GM23248 (cell line): Measurements from ENCODE around the gene CMSS1. TPM values are rescaled to one million over a fixed set of nuclear protein-coding genes. Genes with fewer than 3 reads are reported as not detected.

Experiments
- DNase-seq: peaks from one replicate; pipeline ENCODE4 v3.0.0-alpha.2; 2015
- H2AFZ ChIP-seq: fragments of 200-600 bp; sonication (generic); 2 replicates; pipeline ENCODE4 v1.6.1; 2016; ENCODE audit warnings: antibody characterized with exemption
- H3F3A ChIP-seq: fragments of 200-600 bp; sonication (generic); 2 replicates; pipeline ENCODE4 v1.6.1; 2016; ENCODE audit warnings: mild to moderate bottlenecking, antibody characterized with exemption, mixed run types; ENCODE audit not compliant: insufficient read depth
- H3K27ac ChIP-seq: fragments of 200-600 bp; sonication (generic); 2 replicates; pipeline ENCODE4 v1.5.1; 2016; ENCODE audit warnings: mild to moderate bottlenecking
- H3K27me3 ChIP-seq: fragments of 200-600 bp; sonication (generic); replicated peaks from 2 replicates; pipeline ENCODE4 v1.6.1; 2016; ENCODE audit warnings: mild to moderate bottlenecking; ENCODE audit not compliant: insufficient read depth
- H3K36me3 ChIP-seq: fragments of 200-600 bp; sonication (generic); 2 replicates; pipeline ENCODE4 v1.6.1; 2016; ENCODE audit warnings: low read depth, mild to moderate bottlenecking
- H3K4me1 ChIP-seq: fragments of 200-600 bp; sonication (generic); 2 replicates; pipeline ENCODE4 v1.6.1; 2016; ENCODE audit warnings: mild to moderate bottlenecking; ENCODE audit not compliant: insufficient read depth
- H3K4me2 ChIP-seq: fragments of 200-600 bp; sonication (generic); one replicate; pipeline ENCODE4 v1.6.1; 2016; ENCODE audit warnings: mild to moderate bottlenecking; ENCODE audit not compliant: unreplicated experiment
- H3K4me3 ChIP-seq: fragments of 200-600 bp; sonication (generic); 2 replicates; pipeline ENCODE4 v1.5.1; 2016; ENCODE audit warnings: mild to moderate bottlenecking
- H3K79me2 ChIP-seq: fragments of 200-600 bp; sonication (generic); 2 replicates; pipeline ENCODE4 v1.6.1; 2016; ENCODE audit warnings: mild to moderate bottlenecking; ENCODE audit not compliant: insufficient read depth
- H3K9ac ChIP-seq: fragments of 200-600 bp; sonication (generic); 2 replicates; pipeline ENCODE4 v1.6.1; 2016; ENCODE audit warnings: mild to moderate bottlenecking
- H3K9me2 ChIP-seq: fragments of 200-600 bp; sonication (generic); 2 replicates; pipeline ENCODE4 v1.6.1; 2016; ENCODE audit warnings: mixed run types, mild to moderate bottlenecking, moderate library complexity; ENCODE audit not compliant: insufficient read depth
- H3K9me3 ChIP-seq: fragments of 200-600 bp; sonication (generic); one replicate; pipeline ENCODE4 v1.6.1; 2017; ENCODE audit warnings: low read depth
- H4K20me1 ChIP-seq: fragments of 200-600 bp; sonication (generic); 2 replicates; pipeline ENCODE4 v1.6.0; 2016; ENCODE audit not compliant: insufficient read depth
- EZH2 ChIP-seq: fragments of 200-600 bp; sonication (generic); IDR thresholded peaks from 2 replicates; pipeline ENCODE4 v1.6.1; 2018; ENCODE audit warnings: antibody characterized with exemption, mild to moderate bottlenecking; ENCODE audit not compliant: insufficient read depth, poor library complexity, severe bottlenecking
- EZH2phosphoT487 ChIP-seq: fragments of 200-600 bp; sonication (generic); IDR thresholded peaks from 2 replicates; pipeline ENCODE4 v1.6.1; 2018; ENCODE audit warnings: antibody characterized with exemption, moderate library complexity, mild to moderate bottlenecking, low read depth; ENCODE audit not compliant: insufficient read depth
- WGBS, 2 experiments: methylation state at CpG; one replicate each; pipeline ENCODE4 v1.1.6; 2015 to 2017; ENCODE audit warnings: low lambda C conversion rate in 2 of 2, low coverage in 1 of 2; ENCODE audit errors: missing lambda C conversion rate in 2 of 2; 5-methylcytosine and 5-hydroxymethylcytosine counted together
- in situ Hi-C: fragments of 300-500 bp; cut with MboI; formaldehyde crosslinking; loops from 2 replicates; pipeline ENCODE4 v1.15.0; 2020
- polyA plus RNA-seq: library from polyadenylated mRNA; unstranded; fragments of >200 nt; fragmentation: Nextera tagmentation; extraction: Ambion mirVana; gene quantifications from 2 replicates; pipeline ENCODE4 v1.2.1, GENCODE V29; 2016
- total RNA-seq: library from RNA; depleted of rRNA; stranded (reverse); fragments of >200 nt; shearing (Covaris generic); gene quantifications from 2 replicates; pipeline ENCODE4 v1.2.3, GENCODE V29; 2014

Gene CMSS1
- total and polyA plus RNA-seq, 2 experiments from 2014 or later = 17.2 to 26.6 TPM

DNA sequence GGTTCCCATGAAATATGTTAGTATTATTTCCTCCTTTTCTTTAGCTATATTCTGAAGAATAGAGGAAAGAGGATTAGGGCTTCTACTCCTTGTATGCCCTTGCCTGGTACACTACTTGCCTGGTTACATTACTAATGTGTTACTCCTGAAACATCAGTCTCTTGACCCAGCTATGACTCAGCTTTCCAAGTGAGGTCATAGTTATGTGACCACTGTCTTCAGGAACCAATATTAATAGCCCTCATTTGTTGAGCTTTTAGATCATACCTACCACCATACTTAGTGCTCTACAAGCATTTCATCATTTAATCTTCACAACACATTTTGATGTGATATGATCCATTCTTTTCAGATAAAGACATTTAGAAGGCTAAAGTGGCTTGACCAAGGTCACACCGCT is 60.3 kb downstream of the CMSS1 start:
- peak overlapping the region; percentile 91 for H3K27ac ChIP-seq
- H3K9me2 ChIP-seq = peaks cover 3% of the 10 kb centered on the region; the same call in 1 of the 2 replicates

DNA sequence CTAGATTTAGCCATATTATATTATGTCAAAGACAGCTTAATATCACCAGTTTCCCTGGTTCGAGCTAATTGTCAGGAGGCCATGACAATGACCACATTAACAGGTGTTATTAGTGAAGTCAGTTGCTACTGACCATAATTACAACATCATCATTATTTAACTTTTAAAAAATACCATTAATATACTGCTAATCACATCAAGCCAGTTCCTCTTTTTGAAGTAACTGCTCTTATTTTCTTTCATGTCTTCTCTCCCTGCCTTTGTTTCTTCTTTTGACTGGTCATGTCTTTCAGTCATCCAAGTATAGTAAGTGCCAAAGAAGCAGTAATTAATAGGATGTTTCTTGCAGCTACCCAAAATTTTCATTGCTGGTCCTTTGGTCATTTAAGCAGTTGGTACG is 61.6 kb downstream of the CMSS1 start:
- Histone ChIP-seq H3K9me3 (no peaks in the 10 kb centered on the region), H3K4me2 (no peak overlapping the region), H3K36me3 (peaks cover 2% of the 10 kb centered on the region; the same call in 1 of the 2 replicates), H3K27me3 (no peaks in the 10 kb centered on the region), H3K4me1 (peaks cover 19% of the 10 kb centered on the region), H3K4me3 (no peak overlapping the region), H3K27ac (no peak overlapping the region), H3F3A (peaks cover 38% of the 10 kb centered on the region; the same call in 1 of the 2 replicates), H3K9me2 (peaks cover 3% of the 10 kb centered on the region; the same call in 1 of the 2 replicates), H4K20me1 (no peaks in the 10 kb centered on the region), H3K9ac (no peak overlapping the region), H3K79me2 (peaks cover 36% of the 10 kb centered on the region), H2AFZ (no peak overlapping the region)
- TF ChIP-seq EZH2 = no peak
- TF ChIP-seq EZH2phosphoT487 = no peak
- DNase-seq = no peak
- 96 to 99% methylated on average over 2 of the region's 2 CpGs for WGBS, 2 experiments
- in situ Hi-C loops = no loop called here

More for the DNA sequence above, 60.3 kb downstream of the CMSS1 start:
- TF ChIP-seq EZH2phosphoT487 (no peak), EZH2 (no peak)
- WGBS, 2 experiments = 97 to 100% methylated on average over 1 of the region's 1 CpG
- in situ Hi-C loops = no loop called here
- Histone ChIP-seq H3K4me2 (peak overlapping the region; percentile 97), H3K9ac (peak overlapping the region; percentile 98), H2AFZ (no peak overlapping the region), H3K36me3 (peaks cover 10% of the 10 kb centered on the region), H3K79me2 (peaks cover 48% of the 10 kb centered on the region), H3K4me3 (peak overlapping the region; percentile 95), H4K20me1 (no peaks in the 10 kb centered on the region), H3K4me1 (peaks cover 25% of the 10 kb centered on the region), H3F3A (peaks cover 47% of the 10 kb centered on the region; the same call in 1 of the 2 replicates), H3K27me3 (no peaks in the 10 kb centered on the region), H3K9me3 (no peaks in the 10 kb centered on the region)
- DNase-seq = peak; percentile 92

DNA sequence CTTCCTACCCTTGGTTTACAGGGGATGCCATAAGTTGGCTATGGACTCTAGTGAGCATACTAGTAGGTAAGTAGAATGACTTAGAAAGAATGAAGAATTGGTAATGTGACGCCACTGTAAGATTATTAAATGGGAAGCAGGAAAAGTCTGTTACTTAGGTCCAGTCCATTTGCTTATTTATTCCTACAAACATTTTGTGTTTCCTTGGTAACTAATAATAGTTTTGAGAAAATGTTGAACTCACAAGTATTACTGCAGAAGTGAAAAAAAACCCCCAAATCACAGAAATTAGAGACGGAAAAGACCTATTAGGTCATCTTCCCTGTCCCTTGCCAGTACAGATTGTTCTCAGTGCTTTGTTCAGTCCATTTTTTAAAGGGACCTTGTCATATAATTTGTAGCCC is 63.5 kb downstream of the CMSS1 start:
- Histone ChIP-seq H3K27me3 (no peaks in the 10 kb centered on the region), H3K4me3 (no peak overlapping the region), H4K20me1 (no peaks in the 10 kb centered on the region), H2AFZ (no peak overlapping the region), H3K27ac (no peak overlapping the region), H3K9me3 (no peaks in the 10 kb centered on the region), H3K9ac (no peak overlapping the region), H3K9me2 (peaks cover 3% of the 10 kb centered on the region; the same call in 1 of the 2 replicates), H3F3A (peaks cover 23% of the 10 kb centered on the region; the same call in 1 of the 2 replicates), H3K36me3 (no peaks in the 10 kb centered on the region), H3K79me2 (peaks cover 17% of the 10 kb centered on the region), H3K4me2 (no peak overlapping the region), H3K4me1 (peaks cover 19% of the 10 kb centered on the region)
- in situ Hi-C loops = no loop called here
- 78 to 83% methylated on average over 2 of the region's 2 CpGs for WGBS, 2 experiments
- TF ChIP-seq EZH2 = no peak
- TF ChIP-seq EZH2phosphoT487 = no peak
- no peak for DNase-seq

- in situ Hi-C loops = no loop called here
- TF ChIP-seq EZH2phosphoT487 (no peak), EZH2 (no peak)
- Histone ChIP-seq H3F3A (peaks cover 9% of the 10 kb centered on the region; the same call in 1 of the 2 replicates), H3K4me2 (no peak overlapping the region), H4K20me1 (no peaks in the 10 kb centered on the region), H3K4me1 (peaks cover 8% of the 10 kb centered on the region), H2AFZ (no peak overlapping the region), H3K27ac (no peak overlapping the region), H3K79me2 (0 out of 2 replicates have a peak, but pooled peaks cover 5% of the 10 kb centered on the region), H3K9me2 (peaks cover 3% of the 10 kb centered on the region; the same call in 1 of the 2 replicates), H3K27me3 (no peaks in the 10 kb centered on the region), H3K4me3 (no peak overlapping the region), H3K36me3 (no peaks in the 10 kb centered on the region), H3K9ac (no peak overlapping the region), H3K9me3 (no peaks in the 10 kb centered on the region)
- WGBS, 2 experiments = 100% methylated on average over 1 of the region's 1 CpG
- DNase-seq = no peak
These were observed 64.9 kb downstream of the CMSS1 start for GRCh38 chr3:99882436-99883137.
